Smooth muscle cell of the brain vasculature (primary cell): ENCODE data around the gene ARMC6.

ENCODE experiments used
- DNase-seq: peaks from one replicate; pipeline ENCODE4 v3.0.0-alpha.2; 2012; ENCODE audit warnings: low read depth, low spot score

Gene ARMC6

GRCh38 chr19:19033426-19034203, at the start of gene ARMC6, which contains the start of gene SUGP2:
Gene ARMC6 (plus strand): TSS chr19:19033603. CDS start chr19:19034210, 607 bp downstream.
Gene SUGP2 (minus strand): TSS chr19:19033517. CDS start chr19:19031071, 2,446 bp downstream.
- DNase-seq, result peak; percentile 78

GRCh38 chr19:18984251-18984650, 49.2 kb upstream of the ARMC6 start:
- DNase-seq, result no peak

- no peak for DNase-seq
Observed at GRCh38 chr19:18985257-18985656, 48.1 kb upstream of the ARMC6 start.

GRCh38 chr19:18987456-18987855, 45.9 kb upstream of the ARMC6 start:
- DNase-seq, result no peak

- DNase-seq, result no peak
Observed at GRCh38 chr19:18989316-18989715, 44.1 kb upstream of the ARMC6 start.

- DNase-seq, result no peak
Observed at GRCh38 chr19:18990128-18990708, 43.2 kb upstream of the ARMC6 start.

GRCh38 chr19:18991006-18991405, 42.4 kb upstream of the ARMC6 start:
- DNase-seq, result no peak

- no peak for DNase-seq
Observed at GRCh38 chr19:18991468-18991867, 41.9 kb upstream of the ARMC6 start.

GRCh38 chr19:18992696-18993095, 40.7 kb upstream of the ARMC6 start:
- no peak for DNase-seq

GRCh38 chr19:18993115-18993514, 40.3 kb upstream of the ARMC6 start:
- DNase-seq, result no peak

GRCh38 chr19:18995804-18996241, 37.6 kb upstream of the ARMC6 start:
- peak; percentile 28 for DNase-seq

GRCh38 chr19:18996351-18996750, 37.1 kb upstream of the ARMC6 start:
- DNase-seq, result no peak

GRCh38 chr19:18996796-18997394, 36.5 kb upstream of the ARMC6 start:
- DNase-seq, result no peak

GRCh38 chr19:18998276-18998675, 35.1 kb upstream of the ARMC6 start:
- DNase-seq, result no peak

GRCh38 chr19:18999016-18999758, 34.2 kb upstream of the ARMC6 start:
- no peak for DNase-seq

- DNase-seq, result no peak
Observed at GRCh38 chr19:18999896-19000620, 33.3 kb upstream of the ARMC6 start.

- no peak for DNase-seq
Observed at GRCh38 chr19:19004144-19004543, 29.3 kb upstream of the ARMC6 start.

GRCh38 chr19:19006213-19006612, 27.2 kb upstream of the ARMC6 start:
- no peak for DNase-seq

- DNase-seq, result no peak
Observed at GRCh38 chr19:19009951-19010350, 23.5 kb upstream of the ARMC6 start.

GRCh38 chr19:19010551-19010950, 22.9 kb upstream of the ARMC6 start:
- no peak for DNase-seq

- no peak for DNase-seq
Observed at GRCh38 chr19:19021115-19021514, 12.3 kb upstream of the ARMC6 start.
